Smooth muscle cell (in vitro differentiated cells): Measurements from ENCODE around the gene AQP6. TPM values are rescaled to one million over a fixed set of nuclear protein-coding genes. Genes with fewer than 3 reads are reported as not detected.

Experiments used
- DNase-seq: peaks from one replicate; lab custom pipeline; 2025; ENCODE audit not compliant: unreplicated experiment; lab: John Stamatoyannopoulos, UW
- H2AFZ ChIP-seq: fragments of 200-600 bp; sonication (generic); 2 replicates; pipeline ENCODE4 v1.6.0; 2016; ENCODE audit warnings: antibody characterized with exemption, low read depth, mild to moderate bottlenecking
- H3F3A ChIP-seq: fragments of 200-600 bp; sonication (generic); 2 replicates; pipeline ENCODE4 v1.6.0; 2017; ENCODE audit warnings: antibody characterized with exemption, low read depth
- H3K27ac ChIP-seq: fragments of 200-600 bp; sonication (generic); 2 replicates; pipeline ENCODE4 v1.5.1; 2016; ENCODE audit warnings: low read depth, mild to moderate bottlenecking
- H3K27me3 ChIP-seq: fragments of 200-600 bp; sonication (generic); 2 replicates; pipeline ENCODE4 v1.6.1; 2016; ENCODE audit warnings: low read depth, mild to moderate bottlenecking
- H3K36me3 ChIP-seq: fragments of 200-600 bp; sonication (generic); 2 replicates; pipeline ENCODE4 v1.5.1; 2016; ENCODE audit warnings: low read depth
- H3K4me1 ChIP-seq: fragments of 200-600 bp; sonication (generic); 2 replicates; pipeline ENCODE4 v1.5.1; 2016; ENCODE audit warnings: low read depth
- H3K4me2 ChIP-seq: fragments of 200-600 bp; sonication (generic); 2 replicates; pipeline ENCODE4 v1.6.0; 2016; ENCODE audit warnings: mild to moderate bottlenecking
- H3K4me3 ChIP-seq: fragments of 200-600 bp; sonication (generic); 2 replicates; pipeline ENCODE4 v1.5.1; 2016; ENCODE audit warnings: mild to moderate bottlenecking
- H3K79me2 ChIP-seq: fragments of 200-600 bp; sonication (generic); 2 replicates; pipeline ENCODE4 v1.6.0; 2016; ENCODE audit warnings: low read depth, mild to moderate bottlenecking
- H3K9ac ChIP-seq: fragments of 200-600 bp; sonication (generic); 2 replicates; pipeline ENCODE4 v1.6.0; 2016; ENCODE audit warnings: low read depth
- H3K9me3 ChIP-seq: fragments of 200-600 bp; sonication (generic); replicated peaks from 2 replicates; pipeline ENCODE4 v1.5.1; 2016; ENCODE audit warnings: low read depth
- H4K20me1 ChIP-seq: fragments of 200-600 bp; sonication (generic); 2 replicates; pipeline ENCODE4 v1.6.0; 2016; ENCODE audit warnings: low read depth
- WGBS: methylation state at CpG from one replicate; pipeline ENCODE4 v1.1.7; 2016; ENCODE audit warnings: low lambda C conversion rate; 5-methylcytosine and 5-hydroxymethylcytosine counted together
- polyA plus RNA-seq: library from polyadenylated mRNA; unstranded; fragments of >200 nt; fragmentation: Nextera tagmentation; extraction: Ambion mirVana; gene quantifications from 2 replicates; pipeline ENCODE4 v1.2.1, GENCODE V29; 2016
- total RNA-seq: library from RNA; depleted of rRNA; stranded (reverse); fragments of >200 nt; gene quantifications from 2 replicates; pipeline ENCODE4 v1.2.3, GENCODE V29; 2014
- TF ChIP-seq, protein P1 (sequence below): fragments of 200-600 bp; sonication (generic); IDR thresholded peaks from 2 replicates; pipeline ENCODE4 v1.5.1; 2017; ENCODE audit warnings: borderline replicate concordance, mild to moderate bottlenecking, antibody characterized with exemption; ENCODE audit not compliant: insufficient read depth, poor library complexity, severe bottlenecking

The AQP6 gene
- total and polyA plus RNA-seq, 2 experiments from 2014 or later: not detected

- WGBS: 86% methylated on average over 7 of the region's 7 CpGs
- H3K79me2 ChIP-seq: no peaks in the 10 kb centered on the region
- H3K9ac ChIP-seq: no peak overlapping the region
- H3K27ac ChIP-seq: no peak overlapping the region
- no peaks in the 10 kb centered on the region for H3K9me3 ChIP-seq
- H3K27me3 ChIP-seq: no peaks in the 10 kb centered on the region
- H3F3A ChIP-seq: no peaks in the 10 kb centered on the region
- TF ChIP-seq, protein P1, sequence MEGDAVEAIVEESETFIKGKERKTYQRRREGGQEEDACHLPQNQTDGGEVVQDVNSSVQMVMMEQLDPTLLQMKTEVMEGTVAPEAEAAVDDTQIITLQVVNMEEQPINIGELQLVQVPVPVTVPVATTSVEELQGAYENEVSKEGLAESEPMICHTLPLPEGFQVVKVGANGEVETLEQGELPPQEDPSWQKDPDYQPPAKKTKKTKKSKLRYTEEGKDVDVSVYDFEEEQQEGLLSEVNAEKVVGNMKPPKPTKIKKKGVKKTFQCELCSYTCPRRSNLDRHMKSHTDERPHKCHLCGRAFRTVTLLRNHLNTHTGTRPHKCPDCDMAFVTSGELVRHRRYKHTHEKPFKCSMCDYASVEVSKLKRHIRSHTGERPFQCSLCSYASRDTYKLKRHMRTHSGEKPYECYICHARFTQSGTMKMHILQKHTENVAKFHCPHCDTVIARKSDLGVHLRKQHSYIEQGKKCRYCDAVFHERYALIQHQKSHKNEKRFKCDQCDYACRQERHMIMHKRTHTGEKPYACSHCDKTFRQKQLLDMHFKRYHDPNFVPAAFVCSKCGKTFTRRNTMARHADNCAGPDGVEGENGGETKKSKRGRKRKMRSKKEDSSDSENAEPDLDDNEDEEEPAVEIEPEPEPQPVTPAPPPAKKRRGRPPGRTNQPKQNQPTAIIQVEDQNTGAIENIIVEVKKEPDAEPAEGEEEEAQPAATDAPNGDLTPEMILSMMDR: no peak
- no peak overlapping the region for H3K4me2 ChIP-seq
- H3K36me3 ChIP-seq: no peaks in the 10 kb centered on the region
- no peaks in the 10 kb centered on the region for H4K20me1 ChIP-seq
- peaks cover 4% of the 10 kb centered on the region for H3K4me1 ChIP-seq
- H2AFZ ChIP-seq: no peak overlapping the region
- no peak for DNase-seq
- no peak overlapping the region for H3K4me3 ChIP-seq
Measured at GRCh38 chr12:49947593-49948226, 25.0 kb upstream of the AQP6 start.

GRCh38 chr12:49948866-49949845 lies 23.6 kb upstream of the AQP6 start:
- WGBS: 81% methylated on average over 13 of the region's 13 CpGs

DNA sequence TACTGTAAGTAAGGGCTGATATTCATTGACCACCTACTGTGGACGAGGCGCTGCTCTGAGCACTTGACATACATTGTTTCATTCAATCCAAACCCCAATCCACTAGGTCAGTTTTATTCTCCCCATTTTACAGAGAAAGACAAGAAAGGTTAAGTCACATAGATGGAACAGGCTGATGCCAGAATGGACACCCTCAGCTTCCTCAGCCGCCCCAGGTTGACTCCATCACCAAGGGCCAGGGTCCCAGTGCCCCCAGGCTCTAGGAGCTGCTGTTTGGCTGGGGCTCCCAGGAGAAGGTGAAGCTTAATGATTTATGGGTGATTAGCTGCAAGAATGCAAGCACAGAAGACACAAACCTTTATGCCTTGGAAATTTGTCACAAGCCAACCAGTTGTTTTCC lies 22.9 kb upstream of the AQP6 start:
- H3K4me1 ChIP-seq: peaks cover 4% of the 10 kb centered on the region
- H4K20me1 ChIP-seq: no peaks in the 10 kb centered on the region
- no peak overlapping the region for H3K4me2 ChIP-seq
- WGBS: 96% methylated on average over 3 of the region's 3 CpGs
- no peak for DNase-seq
- no peaks in the 10 kb centered on the region for H3F3A ChIP-seq
- peaks cover 15% of the 10 kb centered on the region for H3K27me3 ChIP-seq
- H3K36me3 ChIP-seq: no peaks in the 10 kb centered on the region
- TF ChIP-seq, protein P1: no peak
- no peaks in the 10 kb centered on the region for H3K79me2 ChIP-seq
- H3K27ac ChIP-seq: no peak overlapping the region
- no peak overlapping the region for H2AFZ ChIP-seq
- no peaks in the 10 kb centered on the region for H3K9me3 ChIP-seq
- H3K9ac ChIP-seq: no peak overlapping the region
- H3K4me3 ChIP-seq: no peak overlapping the region

More at GRCh38 chr12:49948866-49949845, 23.6 kb upstream of the AQP6 start:
- Histone ChIP-seq H3K4me1 (peaks cover 4% of the 10 kb centered on the region), H4K20me1 (no peaks in the 10 kb centered on the region), H3K27me3 (peaks cover 8% of the 10 kb centered on the region), H2AFZ (no peak overlapping the region), H3K4me3 (no peak overlapping the region), H3K4me2 (no peak overlapping the region), H3F3A (no peaks in the 10 kb centered on the region), H3K36me3 (no peaks in the 10 kb centered on the region), H3K79me2 (no peaks in the 10 kb centered on the region), H3K27ac (no peak overlapping the region), H3K9ac (no peak overlapping the region), H3K9me3 (no peaks in the 10 kb centered on the region)
- TF ChIP-seq, protein P1: no peak
- no peak for DNase-seq
